Endothelial cell of umbilical vein (primary cell): ENCODE results near the gene BTAF1. TPM values are rescaled to one million over a fixed set of nuclear protein-coding genes. Genes with fewer than 3 reads are reported as not detected.

Experiments used
- BruUV-seq: library from RNA; stranded (reverse); fragments of 400-500 nt; replicated peaks from 2 replicates; lab custom pipeline; 2021; lab: Mats Ljungman, UMichigan
- CTCF ChIA-PET: fragments of 300-600, 350-600 bp; sonication (Branson Sonifier 250); formaldehyde crosslinking; loops from one replicate; lab custom pipeline; 2021; ENCODE audit warnings: antibody characterized with exemption, inconsistent platforms; lab: Charles Lee
- POLR2A ChIA-PET: fragments of 300-600, 350-600 bp; sonication (Branson Sonifier 250); formaldehyde crosslinking; loops from one replicate; lab custom pipeline; 2021; ENCODE audit warnings: antibody characterized with exemption, inconsistent platforms; lab: Charles Lee
- DNase-seq: peaks from one replicate; pipeline ENCODE4 v3.0.0-alpha.2; 2011; ENCODE audit warnings: low read depth, low spot score
- FAIRE-seq: peaks from 2 replicates; lab custom pipeline; 2011; peaks lifted over from hg19 to GRCh38; lab: Jason Lieb, UNC
- H2AFZ ChIP-seq: 2 replicates; pipeline ENCODE4 v1.6.0; 2012; ENCODE audit warnings: low read depth, low read length, control low read depth, inconsistent platforms
- H3K27ac ChIP-seq: 2 replicates; pipeline ENCODE4 v1.5.1; 2011; ENCODE audit warnings: low read depth, mild to moderate bottlenecking, control low read depth, low read length, moderate library complexity; ENCODE audit not compliant: insufficient read depth
- H3K27me3 ChIP-seq, 2 experiments: 2 replicates each; pipeline versions ENCODE4 v1.6.0 to v1.6.1; 2011; ENCODE audit warnings: low read length in 2 of 2, mixed read lengths in 1 of 2; ENCODE audit not compliant: control insufficient read depth in 2 of 2, insufficient read depth in 2 of 2
- H3K36me3 ChIP-seq, 2 experiments: 2 replicates in 1 of 2; 3 replicates in 1 of 2; pipeline ENCODE4 v1.5.1; 2011; ENCODE audit warnings: low read length in 2 of 2, mild to moderate bottlenecking in 1 of 2, moderate library complexity in 1 of 2; ENCODE audit not compliant: control insufficient read depth in 2 of 2, insufficient read depth in 2 of 2; ENCODE audit errors: extremely low read depth in 1 of 2
- H3K4me1 ChIP-seq: 3 replicates; pipeline ENCODE4 v1.5.1; 2011; ENCODE audit warnings: mild to moderate bottlenecking, low read length; ENCODE audit not compliant: control insufficient read depth, insufficient read depth; ENCODE audit errors: extremely low read depth
- H3K4me2 ChIP-seq: 2 replicates; pipeline ENCODE4 v1.6.1; 2011; ENCODE audit warnings: low read length, control low read depth, mixed read lengths; ENCODE audit not compliant: insufficient read depth
- H3K4me3 ChIP-seq, 3 experiments: fragments of 200-600 bp in 1 of 3; sonication (generic), shearing (Covaris generic) in 1 of 3; replicated peaks in 1 of 3; 2 replicates each; pipeline ENCODE4 v1.5.1; 2011 to 2016; ENCODE audit warnings: control low read depth in 3 of 3, low read length in 3 of 3, mild to moderate bottlenecking in 2 of 3, inconsistent platforms in 1 of 3, low read depth in 1 of 3, moderate library complexity in 1 of 3; ENCODE audit not compliant: insufficient read depth in 1 of 3
- H3K79me2 ChIP-seq: 2 replicates; pipeline ENCODE4 v1.6.0; 2012; ENCODE audit warnings: low read length, inconsistent platforms; ENCODE audit not compliant: control insufficient read depth, insufficient read depth
- H3K9ac ChIP-seq: replicated peaks from 2 replicates; pipeline ENCODE3; 2011; ENCODE audit warnings: low read length, control low read depth; ENCODE audit not compliant: insufficient read depth; ENCODE audit errors: extremely low read depth
- H3K9me1 ChIP-seq: replicated peaks from 3 replicates; pipeline ENCODE4 v1.6.0; 2011; ENCODE audit warnings: mild to moderate bottlenecking, low read length; ENCODE audit not compliant: control insufficient read depth, insufficient read depth; ENCODE audit errors: extremely low read depth
- H3K9me3 ChIP-seq: replicated peaks from 2 replicates; pipeline ENCODE4 v1.5.1; 2012; ENCODE audit warnings: low read length, inconsistent platforms; ENCODE audit not compliant: control insufficient read depth, insufficient read depth
- H4K20me1 ChIP-seq: replicated peaks from 2 replicates; pipeline ENCODE3; 2011; ENCODE audit warnings: mild to moderate bottlenecking, low read length; ENCODE audit not compliant: control insufficient read depth, insufficient read depth; ENCODE audit errors: extremely low read depth
- CTCF ChIP-seq, 2 donors: IDR thresholded peaks; 1 replicate in 1 of 2; 2 replicates in 1 of 2; pipeline ENCODE4 v1.5.1; 2011; ENCODE audit warnings: low read length in 2 of 2, mild to moderate bottlenecking in 2 of 2, moderate library complexity in 2 of 2, control low read depth in 1 of 2, inconsistent platforms in 1 of 2, low read depth in 1 of 2; ENCODE audit not compliant: insufficient read depth in 1 of 2; ENCODE audit errors: extremely low read depth in 1 of 2
- GATA2 ChIP-seq: IDR thresholded peaks from 2 replicates; pipeline ENCODE4 v1.7.0; 2011; ENCODE audit warnings: low read depth, mild to moderate bottlenecking, moderate library complexity, mixed read lengths, low read length; ENCODE audit not compliant: insufficient read length, insufficient read depth
- JUN ChIP-seq: IDR thresholded peaks from 2 replicates; pipeline ENCODE4 v1.6.1; 2011; ENCODE audit warnings: borderline replicate concordance, low read depth; ENCODE audit not compliant: insufficient read length, insufficient read depth
- MAX ChIP-seq: IDR thresholded peaks from 2 replicates; pipeline ENCODE4 v1.6.1; 2011; ENCODE audit not compliant: insufficient read depth, insufficient read length
- MYC ChIP-seq: IDR thresholded peaks from one replicate; pipeline ENCODE4 v1.6.1; 2011; ENCODE audit warnings: mild to moderate bottlenecking, low read depth, low read length
- POLR2A ChIP-seq: IDR thresholded peaks from 2 replicates; pipeline ENCODE4 v1.6.1; 2012; ENCODE audit warnings: low read depth, mild to moderate bottlenecking, control low read depth, low read length
- POLR2AphosphoS5 ChIP-seq: IDR thresholded peaks from 2 replicates; pipeline ENCODE4 v1.6.1; 2012; ENCODE audit warnings: low read depth, mild to moderate bottlenecking, control low read depth, low read length, moderate library complexity; ENCODE audit not compliant: insufficient read depth
- dilution Hi-C: fragments of 300-500 bp; cut with MboI; formaldehyde crosslinking; loops from one replicate; pipeline ENCODE4 v1.15.0; 2019; ENCODE audit warnings: low sequenced_read_pairs; ENCODE audit not compliant: extremely low pct_ligation_motif_present
- intact Hi-C: fragments of 100-400 bp; cut with micrococcal nuclease; formaldehyde crosslinking; loops from one replicate; pipeline ENCODE4 v1.10.0; 2022
- polyA plus RNA-seq, 4 experiments: library from polyadenylated mRNA; depleted of rRNA in 3 of 4; stranded (reverse) in 3 of 4; unstranded in 1 of 4; fragments of >200 nt; gene quantifications; 2 replicates each; pipeline versions ENCODE4 v1.2.1 to v1.2.3, GENCODE V29; 2011 to 2012; ENCODE audit warnings: missing spikeins in 1 of 4
- total RNA-seq: library from RNA; stranded (reverse); gene quantifications from 2 replicates; pipeline ENCODE4 v1.2.3, GENCODE V29; 2021

Gene BTAF1
- total and polyA plus RNA-seq, 2 donors (not counting 3 experiments of a cell fraction or from before 2014, with no cell fraction given): 9.9 to 23.1 TPM

GRCh38 chr10:92054807-92055206 is 131.2 kb downstream of the BTAF1 start:
- CTCF ChIA-PET: interaction anchor here (1.3 to 1.6 kb wide), 2 partner anchors 8 to 31 kb away, joined by 3 to 6 read pairs; no protein-coding TSS in a partner anchor
- Histone ChIP-seq H3K79me2 (no peaks in the 10 kb centered on the region), H3K4me2 (no peak overlapping the region), H3K9ac (no peak overlapping the region), H3K36me3 (no peaks in the 10 kb centered on the region), H3K27ac (no peak overlapping the region), H3K4me1 (no peaks in the 10 kb centered on the region), H3K27me3 (no peaks in the 10 kb centered on the region), H3K9me3 (no peaks in the 10 kb centered on the region), H3K9me1 (no peaks in the 10 kb centered on the region), H3K4me3 (no peak overlapping the region), H4K20me1 (no peaks in the 10 kb centered on the region), H2AFZ (no peak overlapping the region)
- DNase-seq: no peak
- TF ChIP-seq MAX (no peak), POLR2A (no peak), JUN (no peak), GATA2 (no peak), CTCF (IDR thresholded peaks at IDR 0.05; ENCODE audit: extremely low read depth in 1 of 2, insufficient read depth in 1 of 2, low read depth in 1 of 2, low read length in 2 of 2) (no peak), MYC (no peak), POLR2AphosphoS5 (no peak)
- dilution Hi-C loops: no loop called here
- BruUV-seq: no TSS peak
- POLR2A ChIA-PET: no interaction called here
- no peak for FAIRE-seq
- intact Hi-C loops: no loop called here
